DMS79 (cell line): ENCODE measurements around the gene DMRTA2.
A peak's percentile ranks its signal among the peaks of the same experiment; 100 is the strongest.

Experiments
- DNase-seq: peaks from one replicate; lab custom pipeline; 2025; lab: John Stamatoyannopoulos, UW

Gene DMRTA2

DNA sequence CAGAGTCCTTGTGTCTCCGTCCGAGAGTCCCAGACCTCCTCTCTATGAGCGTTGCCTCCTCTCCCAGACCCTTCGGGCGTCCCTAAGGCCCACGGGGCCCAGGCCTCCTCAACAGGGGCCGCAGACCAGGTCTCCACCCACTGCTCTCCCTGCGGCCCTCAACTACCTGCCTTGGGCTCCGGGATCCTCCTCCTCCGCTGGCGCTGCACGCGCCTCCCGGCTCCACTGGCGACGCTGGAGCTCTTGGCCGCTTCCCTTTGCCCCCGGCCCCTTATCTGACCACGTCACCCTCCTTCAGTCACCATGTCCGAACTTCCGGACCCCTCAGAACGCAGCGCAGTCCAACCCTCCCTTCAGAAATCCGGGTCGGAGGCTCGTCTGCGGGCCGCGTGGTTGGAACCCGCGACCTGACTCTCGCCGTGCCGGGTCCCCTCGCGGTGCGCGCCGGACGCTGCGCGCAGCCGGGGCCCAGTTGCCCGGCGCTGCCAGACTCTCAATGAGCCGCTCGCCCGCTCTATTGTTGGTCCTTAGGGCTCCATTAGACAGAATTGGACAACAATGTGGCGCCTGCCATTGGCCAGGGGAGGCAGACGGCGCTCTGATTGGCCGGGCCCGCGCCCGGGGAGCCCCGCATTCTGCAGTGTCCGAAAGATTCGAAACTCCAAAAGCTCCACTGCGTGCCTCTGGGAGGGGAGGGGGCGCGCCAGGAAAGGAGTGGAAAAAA is at the start of gene DMRTA2:
Gene DMRTA2 (minus strand): TSS at position 498 of the 724 bp plus-strand sequence. CDS start 1,907 bp downstream, outside the sequence.
- DNase-seq, result peak; percentile 96

DNA sequence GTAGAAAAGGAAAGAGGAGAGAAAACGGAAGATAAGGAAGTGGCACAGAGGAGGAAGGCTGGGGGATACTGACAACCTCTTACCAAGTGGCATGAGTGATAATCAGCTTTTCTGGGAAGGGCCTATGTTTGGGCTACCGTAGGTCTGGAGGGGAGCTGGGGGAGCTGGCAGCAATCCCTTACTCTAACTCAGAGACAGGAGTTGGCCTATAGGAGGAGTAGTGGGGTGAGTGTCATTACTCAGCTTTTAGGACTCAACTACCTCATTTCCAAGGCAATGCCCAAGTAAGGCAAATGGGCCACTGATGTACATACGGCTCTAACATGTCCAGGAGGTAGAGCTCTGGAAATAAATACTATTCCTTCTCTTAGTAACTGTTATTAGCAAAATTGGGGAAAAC is 48.7 kb upstream of the DMRTA2 start:
- DNase-seq, result no peak

DNA sequence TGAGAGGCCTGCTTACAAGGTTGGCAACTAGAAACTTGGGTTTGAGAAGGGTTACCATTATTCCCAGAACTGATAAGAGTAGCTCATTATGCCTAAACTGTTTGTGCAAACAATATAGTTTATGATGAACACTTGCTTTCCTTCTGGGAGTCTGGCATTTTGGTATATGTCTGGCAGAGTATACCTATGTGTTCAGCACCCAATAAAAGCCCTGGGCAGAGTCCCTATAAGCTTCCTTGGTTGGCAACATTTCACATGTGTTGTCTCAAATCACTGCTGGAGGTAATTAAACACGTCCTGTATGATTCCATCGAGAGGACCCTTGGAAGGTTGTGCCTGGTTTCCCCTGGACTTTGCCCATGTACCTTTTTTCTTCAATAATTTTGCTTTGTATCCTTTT is 39.7 kb upstream of the DMRTA2 start:
- no peak for DNase-seq

DNA sequence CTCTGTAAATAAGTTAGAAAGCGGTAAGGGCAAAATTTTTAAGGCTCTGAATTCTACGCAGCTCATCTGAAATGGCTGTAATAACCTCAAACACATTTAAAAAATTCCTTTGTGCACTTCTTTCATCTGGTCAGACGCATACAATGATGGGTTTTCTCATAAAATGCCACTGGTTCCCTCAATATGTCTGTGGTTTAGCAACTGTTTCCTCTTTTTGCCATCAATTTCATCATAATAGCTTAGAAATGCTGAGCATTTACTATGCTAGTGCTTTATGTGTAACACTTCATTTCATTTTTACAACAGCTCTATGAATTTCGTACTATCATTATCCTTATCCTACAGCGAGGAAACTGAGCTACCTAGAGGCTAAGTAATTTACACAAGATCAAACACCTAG is 35.3 kb upstream of the DMRTA2 start:
- DNase-seq, result no peak

DNA sequence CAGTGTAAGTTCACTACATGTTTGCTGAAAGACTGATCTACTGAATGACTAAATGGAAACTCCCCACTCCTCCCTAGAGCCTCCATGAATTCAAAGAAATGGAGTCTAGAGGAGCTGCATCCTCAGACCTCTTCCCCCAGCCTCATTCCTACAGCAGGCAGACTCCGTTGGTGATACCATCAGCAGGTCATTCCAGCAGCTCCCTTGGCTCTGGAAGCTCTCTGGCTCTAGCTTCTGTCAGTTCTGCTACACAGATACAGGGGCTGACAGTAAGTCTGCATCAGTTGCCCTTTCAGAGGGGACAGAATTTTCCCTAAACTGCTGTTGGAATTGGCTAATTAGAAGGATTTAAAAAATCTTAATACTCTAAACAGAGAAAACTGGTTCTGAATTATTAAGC is 31.7 kb upstream of the DMRTA2 start:
- DNase-seq, result no peak

DNA sequence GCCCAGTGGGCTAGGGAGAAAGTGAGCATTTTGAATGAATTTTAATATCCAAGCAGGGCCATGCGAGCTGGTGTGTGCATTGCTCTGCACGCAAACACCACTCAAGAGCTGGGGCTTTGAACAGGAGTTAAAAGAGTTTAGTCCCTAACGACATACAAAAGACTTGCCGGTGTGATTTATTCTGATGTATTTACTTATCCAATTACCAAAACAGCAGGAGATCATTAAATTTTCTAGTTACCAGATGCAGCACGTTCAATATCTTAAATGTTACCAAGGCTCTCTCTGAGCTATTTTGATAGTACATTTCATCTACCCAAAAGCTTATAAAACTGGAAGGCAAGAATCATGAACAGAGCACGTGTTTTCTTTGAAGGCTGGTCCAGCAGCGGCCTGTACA is 30.0 kb upstream of the DMRTA2 start:
- no peak for DNase-seq

DNA sequence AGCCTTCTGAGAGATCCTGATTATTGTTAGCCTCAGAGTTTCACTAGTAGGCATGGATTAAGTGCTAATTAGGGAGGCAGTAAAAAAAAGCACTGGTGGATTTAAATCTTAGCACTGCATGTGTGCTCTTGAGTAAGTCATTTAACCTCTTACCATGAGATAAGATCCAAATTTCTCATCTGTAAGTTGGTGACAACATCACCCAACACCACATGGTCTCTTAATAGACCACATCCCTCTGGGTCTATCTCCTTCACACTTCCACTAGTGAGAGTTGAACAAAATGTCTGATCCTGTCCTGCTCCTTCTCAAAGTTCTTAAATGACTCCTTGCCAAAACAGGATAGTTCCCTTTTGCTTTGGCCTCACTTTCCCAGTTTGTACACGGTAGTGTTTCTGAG is 29.5 kb upstream of the DMRTA2 start:
- DNase-seq, result no peak

DNA sequence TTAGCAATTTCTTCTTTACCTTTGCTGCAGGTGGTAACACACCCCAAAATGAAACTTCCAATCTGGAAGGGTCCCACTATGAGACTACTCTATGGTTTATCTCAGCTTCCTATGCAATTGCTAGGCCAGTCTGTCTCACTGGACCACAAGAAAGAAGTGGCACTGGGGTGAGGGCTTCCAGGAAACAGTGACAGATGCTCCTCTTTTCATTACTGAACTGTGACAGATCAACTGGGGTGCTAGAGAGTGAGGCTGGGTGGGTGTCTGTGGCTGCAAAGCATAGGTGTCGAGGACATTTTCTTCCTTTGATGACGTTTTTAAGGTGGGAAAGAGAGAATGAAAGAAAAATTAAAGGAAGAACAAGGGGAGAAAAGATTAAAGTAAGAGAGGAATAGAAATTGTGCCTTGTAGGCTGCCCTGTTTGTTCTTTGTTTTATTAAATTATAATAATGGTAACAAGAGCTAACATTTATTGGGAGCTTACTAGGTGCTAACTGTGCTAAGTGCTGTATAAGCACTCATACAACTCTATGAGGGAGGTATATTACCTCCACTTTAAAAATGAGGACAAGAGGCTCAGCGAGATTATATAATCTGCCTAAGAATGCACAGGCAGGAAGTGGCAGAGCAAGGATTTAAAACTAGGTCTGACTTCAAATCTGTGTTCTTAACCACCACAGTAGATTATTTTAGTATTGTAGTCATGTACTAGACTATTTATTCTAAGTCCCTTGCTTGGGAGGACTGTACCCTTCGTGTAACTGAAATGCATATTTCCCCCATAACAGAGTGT is 27.8 kb upstream of the DMRTA2 start:
- DNase-seq, result no peak

DNA sequence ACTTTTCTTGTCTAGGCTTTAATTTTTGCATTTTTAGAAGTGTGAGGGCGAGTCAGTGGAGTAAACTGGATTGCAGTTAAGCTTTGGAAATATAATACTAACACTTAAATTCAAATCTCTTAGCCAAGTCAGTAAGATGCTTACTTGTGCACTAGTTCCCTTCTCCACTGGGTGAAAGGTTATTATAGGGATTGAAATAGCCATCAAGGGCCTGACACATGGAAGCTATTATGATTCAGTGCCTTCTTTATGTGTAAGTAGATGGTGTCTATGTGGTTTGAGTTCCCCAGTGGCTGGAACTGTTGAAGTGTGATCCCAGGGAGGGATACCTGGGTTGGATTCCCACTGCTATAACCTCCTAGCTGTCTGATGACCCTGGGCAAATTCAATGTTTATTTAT is 24.7 kb upstream of the DMRTA2 start:
- no peak for DNase-seq

DNA sequence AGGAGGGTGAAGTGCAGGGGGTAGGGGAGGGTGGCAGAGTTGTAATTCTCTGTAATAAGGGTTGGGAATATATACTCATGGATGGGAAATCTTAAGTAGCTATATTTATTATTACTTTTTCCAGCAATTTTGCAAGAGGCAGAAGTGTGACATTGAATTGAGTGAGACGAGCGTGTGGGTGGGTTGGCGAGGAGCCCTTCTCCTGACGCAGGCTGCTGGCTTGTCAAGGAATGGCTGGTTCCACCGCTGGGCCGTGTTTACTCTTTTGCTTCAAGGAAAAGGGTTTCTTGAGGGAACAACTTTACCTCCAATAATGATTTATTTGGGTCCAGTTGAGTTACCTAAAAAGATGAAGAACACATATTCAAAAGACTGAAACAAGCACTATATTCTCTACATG is 17.9 kb upstream of the DMRTA2 start:
- DNase-seq, result no peak

DNA sequence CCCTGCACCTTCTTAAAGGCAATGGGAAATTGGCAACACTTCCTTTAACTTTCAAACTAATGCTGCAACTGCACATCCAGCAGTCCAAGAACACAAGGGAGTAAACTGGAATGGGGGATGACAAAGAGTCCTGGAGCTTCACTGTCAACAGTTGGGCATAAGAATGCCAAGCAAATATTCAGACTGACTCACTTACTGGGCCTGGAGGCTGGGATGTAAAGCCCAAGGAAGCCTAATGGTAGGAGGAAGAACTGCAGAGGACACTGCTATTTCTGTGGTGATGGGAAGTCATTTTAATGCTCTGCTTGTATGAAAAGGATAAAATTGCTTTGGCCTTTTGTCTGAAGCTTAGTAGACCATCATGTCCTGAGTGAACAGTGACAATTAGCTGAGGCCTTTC is 15.7 kb upstream of the DMRTA2 start:
- no peak for DNase-seq

DNA sequence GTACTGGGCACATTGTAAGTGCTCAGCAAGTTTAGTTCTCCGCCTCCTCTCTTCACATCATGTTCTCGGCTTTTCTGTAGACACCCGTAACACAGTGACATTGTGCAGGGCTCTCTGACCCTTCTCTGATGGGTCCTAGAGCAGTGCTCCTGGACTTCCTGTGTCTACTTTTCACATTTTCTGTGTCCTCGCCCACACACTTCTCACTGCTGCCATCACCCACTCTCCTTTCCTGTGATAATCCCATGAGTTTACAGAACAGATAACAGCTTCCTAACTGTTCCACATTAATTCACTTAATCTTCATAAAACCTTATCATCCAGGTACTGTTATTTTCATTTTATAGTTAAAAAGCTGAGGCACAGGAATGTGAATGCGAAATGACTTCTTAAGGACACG is 13.2 kb upstream of the DMRTA2 start:
- no peak for DNase-seq

DNA sequence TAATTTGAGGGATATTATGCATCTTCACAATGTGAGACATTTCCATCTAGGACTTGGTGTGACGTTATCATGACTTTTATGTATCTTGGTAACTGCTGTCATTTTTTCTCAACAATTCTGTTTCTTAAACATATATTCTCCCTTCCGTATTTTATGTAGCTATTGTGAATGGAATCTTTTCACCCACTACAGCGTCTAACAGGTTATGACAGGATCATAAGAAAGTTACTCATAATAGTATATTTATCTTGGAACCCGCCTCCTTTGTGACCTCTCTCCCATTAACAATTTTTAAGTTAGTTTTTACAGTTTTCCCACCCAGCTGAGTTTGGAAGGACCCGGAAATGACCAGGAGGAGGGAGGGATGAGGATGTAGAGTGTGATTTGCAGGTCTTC is 6.8 kb upstream of the DMRTA2 start:
- no peak for DNase-seq

DNA sequence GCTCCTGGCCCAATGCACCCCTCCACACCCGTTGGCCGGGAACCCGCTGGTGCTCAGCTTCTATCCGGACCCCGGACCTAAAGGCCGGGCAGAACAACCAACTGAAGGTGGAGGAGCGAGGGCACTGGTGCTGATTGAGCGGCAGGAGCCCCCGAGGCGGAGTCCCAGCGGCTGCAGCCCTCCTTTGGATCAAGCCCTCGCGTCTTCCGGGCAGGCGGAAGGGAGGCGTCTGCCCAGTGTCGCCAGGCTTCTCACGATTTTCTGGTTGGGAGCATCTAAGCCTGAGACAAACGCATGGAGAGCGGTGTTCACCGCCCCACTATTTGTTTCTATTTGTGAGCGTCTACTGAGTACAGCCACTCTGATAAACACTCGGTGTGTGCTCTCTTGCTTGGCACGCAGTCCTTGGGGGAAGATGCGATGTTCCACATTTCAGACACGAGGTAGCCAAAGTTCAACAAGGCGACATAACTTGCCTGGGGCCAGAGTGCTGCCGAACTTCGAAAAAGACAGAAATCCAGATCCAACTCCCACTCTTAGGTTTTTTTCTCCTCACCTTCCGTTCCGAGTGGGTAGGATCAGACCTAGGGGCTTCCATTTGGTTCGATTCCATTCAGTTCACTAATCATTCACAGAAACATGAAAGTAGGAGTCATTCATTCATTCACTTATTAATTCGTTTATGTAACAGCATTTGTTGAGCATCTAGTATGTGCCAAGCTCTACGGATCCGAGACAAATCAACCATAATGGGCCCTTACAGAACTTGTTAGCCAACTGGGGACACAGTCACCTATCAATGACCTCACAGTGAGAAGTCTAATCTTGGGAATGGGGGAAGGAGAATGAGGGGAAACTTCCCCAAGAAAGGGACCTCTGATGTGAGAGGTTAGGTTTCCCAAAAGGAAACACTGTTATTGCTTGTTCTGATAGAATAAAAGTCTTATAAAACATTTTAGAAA is 4.9 kb upstream of the DMRTA2 start:
- DNase-seq, result no peak

DNA sequence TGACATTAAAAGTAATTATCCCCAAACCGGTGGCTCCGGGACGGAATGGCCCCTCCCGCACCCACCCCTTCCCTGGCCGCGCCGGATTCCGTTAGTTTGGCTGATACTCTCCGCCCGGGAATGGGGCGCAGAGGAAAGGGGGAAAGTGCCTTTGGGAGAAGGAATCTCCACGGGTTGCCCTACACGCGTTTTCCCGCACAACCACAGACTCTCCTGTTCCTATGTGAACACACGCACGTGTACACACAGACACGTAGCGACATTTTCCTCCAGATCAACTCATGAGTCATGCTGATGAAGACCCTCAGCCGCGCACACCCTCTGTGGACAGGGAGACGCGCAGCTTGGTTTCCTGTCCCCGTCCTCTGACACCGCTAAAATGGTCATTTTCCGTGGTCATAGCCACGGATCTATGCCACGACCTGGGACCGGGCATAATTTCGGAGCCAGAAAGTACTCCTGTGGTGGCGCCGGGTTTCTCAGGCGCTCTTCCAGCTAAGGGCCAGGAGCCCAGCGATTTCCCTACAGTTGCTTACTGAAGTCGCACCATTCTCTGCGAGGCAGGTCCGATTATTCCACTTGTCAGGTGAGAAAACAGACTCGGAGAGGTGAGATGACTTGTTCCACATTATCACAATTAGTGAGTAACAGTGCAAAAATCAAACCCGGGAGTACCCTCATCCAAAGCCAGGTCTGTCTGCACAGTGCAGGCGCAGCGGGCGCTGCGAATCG is 4.0 kb upstream of the DMRTA2 start:
- DNase-seq, result no peak

DNA sequence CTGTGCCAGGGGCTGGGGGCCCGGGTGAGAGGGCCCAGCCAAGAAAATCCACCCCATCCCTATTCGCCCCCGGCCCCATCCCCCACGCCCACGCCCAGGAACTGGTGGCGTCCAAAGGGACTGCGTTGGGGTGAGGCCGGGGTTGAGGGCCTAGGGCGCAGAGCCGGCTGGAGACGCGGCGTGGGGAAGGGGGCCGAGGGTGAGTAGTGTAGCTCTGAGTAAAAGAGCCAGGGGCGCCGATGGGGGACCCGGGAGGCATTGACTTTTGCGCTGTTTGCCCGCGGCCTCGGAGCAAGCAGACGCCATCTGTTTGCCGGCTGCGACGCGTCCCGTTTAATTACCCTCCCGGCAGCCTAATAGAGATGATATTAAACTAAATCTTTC is 3.5 kb upstream of the DMRTA2 start:
- DNase-seq, result no peak

DNA sequence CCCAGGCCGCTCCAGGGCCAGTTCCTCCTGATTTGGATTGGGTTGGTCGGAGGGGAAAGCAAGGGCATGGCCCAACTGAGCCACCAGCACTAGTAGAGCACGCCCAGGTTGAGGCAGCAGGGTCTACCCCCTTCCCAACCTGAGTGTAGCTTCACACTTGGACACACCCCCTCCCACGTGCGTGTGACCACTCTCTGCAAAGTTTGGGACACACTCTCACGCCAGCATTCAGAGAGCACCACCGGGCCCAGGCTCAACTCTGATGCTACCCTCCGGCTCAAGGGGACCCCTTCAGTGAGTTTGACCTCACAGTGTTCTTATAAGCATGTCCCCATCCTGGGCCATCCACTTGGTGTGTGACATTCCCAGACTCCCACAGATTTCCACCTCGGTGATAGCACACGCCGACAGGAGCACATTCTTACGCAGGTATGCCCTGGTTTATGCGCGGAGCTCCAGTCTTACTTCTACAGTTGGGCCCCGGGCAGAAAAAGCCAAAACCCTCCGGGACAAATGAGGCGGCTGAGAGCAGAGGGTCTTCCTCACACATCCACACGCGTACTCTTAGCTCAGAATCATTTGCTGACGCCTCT is 3.0 kb upstream of the DMRTA2 start:
- DNase-seq, result no peak

DNA sequence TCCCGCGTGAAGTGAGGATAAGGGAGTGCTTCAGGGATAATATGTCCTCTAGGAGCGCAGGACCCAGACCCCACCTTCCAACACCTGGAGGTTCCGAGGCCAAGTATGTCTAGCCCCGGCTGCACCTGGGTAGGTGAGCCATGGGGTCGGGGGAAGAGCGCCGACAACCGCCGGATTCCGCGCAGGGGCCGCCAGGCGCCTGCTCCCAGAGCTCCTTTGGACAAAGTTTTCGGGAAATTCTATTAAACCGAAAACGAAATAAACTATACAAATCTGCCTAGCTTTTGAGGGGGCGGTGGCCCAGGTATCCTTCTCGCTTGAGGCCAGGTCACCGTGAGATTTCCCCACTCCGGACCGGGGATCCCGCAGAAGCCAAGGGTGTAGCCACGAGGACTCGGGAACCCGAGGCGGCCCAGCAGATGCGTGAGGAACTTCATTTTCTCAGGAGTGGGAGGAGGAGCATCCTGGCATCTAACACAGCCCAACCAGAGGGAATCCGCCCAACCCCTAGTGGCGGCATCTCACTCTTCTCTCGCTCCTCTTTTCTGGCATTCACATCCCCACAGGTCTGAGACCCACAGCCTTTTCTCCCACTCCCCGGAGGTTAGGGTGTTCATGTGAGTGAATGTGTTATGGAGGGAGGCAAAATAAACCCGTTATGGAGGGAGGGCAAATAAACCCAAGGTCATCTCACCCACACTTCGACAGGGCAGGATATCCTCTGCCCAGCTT is 2.3 kb upstream of the DMRTA2 start:
- DNase-seq, result no peak

DNA sequence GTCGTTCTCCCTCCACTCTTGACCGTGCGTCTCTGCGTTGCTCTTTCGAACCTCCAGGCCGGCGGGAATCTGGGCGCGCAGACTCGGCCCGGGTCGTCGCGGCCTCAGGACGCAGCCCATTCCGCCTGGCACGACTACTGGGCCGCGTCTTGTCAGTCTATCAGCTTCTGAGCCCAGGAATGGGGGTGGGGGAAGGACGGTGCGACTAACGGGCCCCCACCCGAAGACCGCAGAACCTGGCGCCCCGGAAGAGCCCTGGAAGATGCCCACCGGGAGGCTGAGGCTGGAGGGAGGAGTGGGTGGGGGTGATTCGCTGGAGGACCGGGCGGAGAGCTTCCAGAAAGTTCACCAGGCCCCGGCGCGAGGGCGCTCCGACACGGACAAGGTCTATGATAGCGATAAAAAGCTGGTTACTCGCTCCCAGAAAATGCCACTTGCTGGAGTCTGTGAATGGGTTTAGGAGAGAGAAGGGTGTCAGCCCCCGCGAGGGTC is 1.7 kb upstream of the DMRTA2 start:
- no peak for DNase-seq

DNA sequence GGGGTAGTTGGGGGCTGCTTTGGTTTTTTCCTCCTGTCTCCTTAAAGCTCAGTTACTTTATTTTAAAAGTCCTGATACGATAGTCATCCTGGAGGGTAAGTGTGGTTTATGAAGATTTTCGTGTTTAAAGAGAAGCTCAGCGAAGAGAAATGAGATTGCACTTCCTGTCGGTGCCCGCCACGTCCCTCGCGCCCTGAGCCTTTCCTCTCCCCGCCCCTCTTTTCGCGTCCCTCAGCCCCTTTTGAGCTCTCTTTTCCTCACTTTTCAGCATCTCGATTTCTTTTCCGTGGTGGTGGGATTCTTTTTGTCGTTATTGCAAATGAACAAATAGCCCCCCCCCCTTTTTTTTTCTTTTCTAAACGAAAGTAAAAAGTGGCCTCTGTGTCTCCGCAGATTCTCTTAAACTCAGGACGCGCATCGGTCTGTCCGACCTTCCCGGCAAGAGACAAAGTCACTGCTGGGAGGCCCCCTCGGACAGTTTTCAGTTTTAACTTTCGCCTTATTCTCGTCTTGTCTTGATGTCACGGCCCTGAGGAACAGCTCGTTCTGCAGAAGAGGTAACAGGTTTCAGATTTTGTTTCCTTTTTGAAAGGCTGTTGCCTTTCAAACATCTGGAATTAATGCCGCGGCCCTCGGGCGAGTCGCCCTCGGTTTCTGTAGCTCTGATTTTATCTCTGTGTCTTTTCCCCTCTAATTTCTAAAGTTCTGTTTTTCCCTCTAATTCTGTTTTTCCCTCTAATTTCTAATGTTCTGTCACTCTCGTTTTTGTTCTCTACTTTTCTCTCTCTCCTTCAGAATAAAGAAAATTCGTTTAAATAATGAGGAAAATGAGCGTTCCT is 1.0 kb upstream of the DMRTA2 start:
- DNase-seq, result no peak
